OCI-LY7 (cell line): ENCODE measurements around the gene C15orf39.

Experiments
- CTCF ChIP-seq: fragments of 200-600 bp; sonication (generic); conservative IDR thresholded peaks from 2 replicates; pipeline ENCODE4 v1.5.1; 2014; ENCODE audit warnings: mild to moderate bottlenecking, antibody characterized with exemption, low read length, moderate library complexity, mixed read lengths
- EZH2phosphoT487 ChIP-seq: fragments of 200-600 bp; sonication (generic); IDR thresholded peaks from 2 replicates; pipeline ENCODE4 v1.6.1; 2018; ENCODE audit warnings: low read depth, borderline replicate concordance, mild to moderate bottlenecking, mixed run types, antibody characterized with exemption, low read length, moderate library complexity, mixed read lengths

GRCh38 chr15:75195122-75195765, 6.4 kb upstream of the C15orf39 start:
- TF ChIP-seq CTCF (no peak), EZH2phosphoT487 (no peak)
